Gastroesophageal sphincter (tissue), 3 donors: Measurements from ENCODE around the gene PDE3A.

Experiments
- EP300 ChIP-seq: sonication (generic); formaldehyde crosslinking; IDR thresholded peaks from one replicate; pipeline ENCODE4 v1.6.1; 2017; ENCODE audit warnings: antibody characterized with exemption, mild to moderate bottlenecking
- POLR2A ChIP-seq, 2 donors: fragments of 450-650 bp; IDR thresholded peaks; one replicate each; pipeline ENCODE4 v1.6.1; 2017; ENCODE audit warnings: antibody characterized with exemption in 2 of 2, mild to moderate bottlenecking in 2 of 2, moderate library complexity in 1 of 2
- TF ChIP-seq, protein P1 (sequence below), 4 experiments: fragments of 200-600 bp in 2 of 4; fragments of 450-650 bp in 2 of 4; sonication (generic) in 1 of 4; IDR thresholded peaks; one replicate each; pipeline ENCODE4 v1.5.1; 2017 to 2019; ENCODE audit warnings: antibody characterized with exemption in 4 of 4, mild to moderate bottlenecking in 2 of 4, moderate library complexity in 2 of 4

DNA sequence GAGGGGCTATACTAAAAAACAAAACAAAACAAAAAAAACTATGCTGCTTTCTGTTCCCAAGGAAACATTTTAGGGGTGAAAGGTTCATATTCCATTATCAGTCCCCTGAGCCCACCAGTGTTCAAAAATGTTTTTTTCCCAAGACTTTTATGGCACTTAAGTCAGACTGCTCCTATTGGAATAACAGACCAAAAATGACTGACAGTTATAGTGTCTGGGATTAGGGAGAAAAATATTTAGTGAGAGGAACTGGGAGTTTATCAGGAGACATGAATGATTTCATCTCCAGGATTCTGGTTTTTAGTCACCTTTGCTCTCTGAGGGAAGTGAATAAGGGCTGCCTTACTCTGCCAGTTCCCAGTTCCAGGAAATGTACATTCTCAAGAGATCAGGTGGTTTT lies 68.0 kb downstream of the PDE3A start:
- TF ChIP-seq POLR2A (IDR thresholded peaks at IDR 0.05), result no peak
- TF ChIP-seq, protein P1, sequence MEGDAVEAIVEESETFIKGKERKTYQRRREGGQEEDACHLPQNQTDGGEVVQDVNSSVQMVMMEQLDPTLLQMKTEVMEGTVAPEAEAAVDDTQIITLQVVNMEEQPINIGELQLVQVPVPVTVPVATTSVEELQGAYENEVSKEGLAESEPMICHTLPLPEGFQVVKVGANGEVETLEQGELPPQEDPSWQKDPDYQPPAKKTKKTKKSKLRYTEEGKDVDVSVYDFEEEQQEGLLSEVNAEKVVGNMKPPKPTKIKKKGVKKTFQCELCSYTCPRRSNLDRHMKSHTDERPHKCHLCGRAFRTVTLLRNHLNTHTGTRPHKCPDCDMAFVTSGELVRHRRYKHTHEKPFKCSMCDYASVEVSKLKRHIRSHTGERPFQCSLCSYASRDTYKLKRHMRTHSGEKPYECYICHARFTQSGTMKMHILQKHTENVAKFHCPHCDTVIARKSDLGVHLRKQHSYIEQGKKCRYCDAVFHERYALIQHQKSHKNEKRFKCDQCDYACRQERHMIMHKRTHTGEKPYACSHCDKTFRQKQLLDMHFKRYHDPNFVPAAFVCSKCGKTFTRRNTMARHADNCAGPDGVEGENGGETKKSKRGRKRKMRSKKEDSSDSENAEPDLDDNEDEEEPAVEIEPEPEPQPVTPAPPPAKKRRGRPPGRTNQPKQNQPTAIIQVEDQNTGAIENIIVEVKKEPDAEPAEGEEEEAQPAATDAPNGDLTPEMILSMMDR (IDR thresholded peaks at IDR 0.05), result no peak
- no peak for TF ChIP-seq EP300
